ENCODE measurements around the gene CMKLR1.

CMKLR1 gene

GRCh38 chr12:108357834-108358579, 18.9 kb upstream of the CMKLR1 start:
- no peak overlapping the region for H3K4me3 ChIP-seq (replicated peaks; ENCODE audit: low read depth, low read length)
- DNase-seq (ENCODE audit: extremely low read depth, low read depth) = no peak
- TF ChIP-seq CTCF (IDR thresholded peaks at IDR 0.05; ENCODE audit: low read depth, low read length, missing control alignments) = no peak

- no peak for TF ChIP-seq CTCF (IDR thresholded peaks at IDR 0.05; ENCODE audit: low read depth, low read length, missing control alignments)
- DNase-seq (ENCODE audit: extremely low read depth, low read depth) = no peak
- H3K4me3 ChIP-seq (replicated peaks; ENCODE audit: low read depth, low read length) = no peak overlapping the region
These were observed 18.0 kb upstream of the CMKLR1 start for GRCh38 chr12:108356835-108357806.

DNA sequence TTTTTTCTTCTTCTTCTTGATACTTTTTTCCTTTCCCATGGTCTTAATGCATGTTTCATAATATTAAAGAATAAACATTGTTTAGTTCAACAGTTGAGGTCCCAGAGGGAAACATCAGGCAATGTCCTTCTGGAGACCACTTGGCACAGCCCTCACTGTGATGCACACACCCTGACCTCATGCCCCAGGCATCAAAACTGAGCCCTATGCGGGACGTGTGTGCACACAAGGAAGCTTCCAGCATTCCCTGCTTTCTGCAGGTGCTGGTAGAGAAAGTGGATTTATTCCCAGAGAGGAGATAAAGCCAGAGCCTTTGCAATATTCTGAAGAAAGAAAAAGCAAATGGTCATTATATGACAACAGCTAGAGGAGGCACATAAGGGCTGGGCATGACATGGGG, 16.0 kb upstream of the CMKLR1 start:
- no peak for DNase-seq (ENCODE audit: extremely low read depth, low read depth)
- H3K4me3 ChIP-seq (replicated peaks; ENCODE audit: low read depth, low read length) = no peak overlapping the region
- no peak for TF ChIP-seq CTCF (IDR thresholded peaks at IDR 0.05; ENCODE audit: low read depth, low read length, missing control alignments)

GRCh38 chr12:108352591-108352990, 13.5 kb upstream of the CMKLR1 start:
- no peak overlapping the region for H3K4me3 ChIP-seq (replicated peaks; ENCODE audit: low read depth, low read length)

DNA sequence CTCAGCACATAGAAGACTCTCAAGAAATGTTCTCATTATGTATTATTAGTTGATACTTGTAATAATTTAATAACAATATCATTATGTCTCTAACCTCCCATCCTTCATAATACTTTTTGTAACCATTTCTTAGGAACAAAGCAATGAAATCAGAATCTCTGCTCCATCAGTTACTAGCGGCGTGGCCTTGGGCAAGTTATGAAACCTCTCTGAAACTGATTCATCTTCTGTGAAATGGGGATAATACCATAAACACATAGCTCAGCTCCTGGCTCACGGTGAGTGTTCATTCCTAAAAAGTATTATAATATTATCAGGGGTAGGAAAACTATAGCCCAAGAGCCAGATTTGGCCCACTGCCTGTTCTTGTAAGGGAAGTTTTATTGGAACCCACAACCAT, 11.4 kb upstream of the CMKLR1 start:
- no peak for TF ChIP-seq CTCF (IDR thresholded peaks at IDR 0.05; ENCODE audit: low read depth, low read length, missing control alignments)

More at GRCh38 chr12:108352591-108352990, 13.5 kb upstream of the CMKLR1 start:
- no peak for TF ChIP-seq CTCF (IDR thresholded peaks at IDR 0.05; ENCODE audit: low read depth, low read length, missing control alignments)
- DNase-seq (ENCODE audit: extremely low read depth, low read depth) = no peak

GRCh38 chr12:108349278-108349688, 10.2 kb upstream of the CMKLR1 start:
- DNase-seq (ENCODE audit: extremely low read depth, low read depth) = no peak
- TF ChIP-seq CTCF (IDR thresholded peaks at IDR 0.05; ENCODE audit: low read depth, low read length, missing control alignments) = no peak
- H3K4me3 ChIP-seq (replicated peaks; ENCODE audit: low read depth, low read length) = no peak overlapping the region

More for the DNA sequence above, 11.4 kb upstream of the CMKLR1 start:
- no peak overlapping the region for H3K4me3 ChIP-seq (replicated peaks; ENCODE audit: low read depth, low read length)
- DNase-seq (ENCODE audit: extremely low read depth, low read depth) = no peak
